HG03342 (cell line): ENCODE measurements around the gene RPS5.
A peak's percentile ranks its signal among the peaks of the same experiment; 100 is the strongest.
"Not testable (repeated sequence)": the region's sequence is repeated elsewhere in the genome, so short reads cannot be mapped to it uniquely, and the experiment has no call there.

Source experiments
- ATAC-seq: cut with Tn5 transposase; IDR thresholded peaks from one replicate; pipeline ENCODE4 v1.9.1; 2021; ENCODE audit warnings: mild to moderate bottlenecking, moderate library complexity; ENCODE audit not compliant: unreplicated experiment

RPS5 gene

GRCh38 chr19:58386576-58387337 is at the start of gene RPS5:
TSS of gene RPS5 (plus strand) at chr19:58387269. CDS start at chr19:58388138, 869 bp downstream.
- ATAC-seq: peak; percentile 88

- ATAC-seq: no peak
Observed at GRCh38 chr19:58338336-58338735, 48.7 kb upstream of the RPS5 start.

- ATAC-seq: no peak
Observed at GRCh38 chr19:58338825-58339558, 48.1 kb upstream of the RPS5 start.

- ATAC-seq: no peak
Observed at GRCh38 chr19:58345558-58345957, 41.5 kb upstream of the RPS5 start.

GRCh38 chr19:58346961-58347929 is 39.8 kb upstream of the RPS5 start:
- peak; percentile 85 for ATAC-seq

GRCh38 chr19:58348080-58348479 is 39.0 kb upstream of the RPS5 start:
- ATAC-seq: not testable (repeated sequence)

- ATAC-seq: no peak
Observed at GRCh38 chr19:58349590-58349989, 37.5 kb upstream of the RPS5 start.

- ATAC-seq: no peak
Observed at GRCh38 chr19:58350001-58350861, 36.8 kb upstream of the RPS5 start.

- no peak for ATAC-seq
Observed at GRCh38 chr19:58350871-58351557, 36.1 kb upstream of the RPS5 start.

- no peak for ATAC-seq
Observed at GRCh38 chr19:58351558-58351878, 35.6 kb upstream of the RPS5 start.

- no peak for ATAC-seq
Observed at GRCh38 chr19:58351990-58352755, 34.9 kb upstream of the RPS5 start.

- ATAC-seq: no peak
Observed at GRCh38 chr19:58352760-58353671, 34.1 kb upstream of the RPS5 start, which contains the start of gene A1BG. TSS of gene A1BG (minus strand) at chr19:58353492. CDS start at chr19:58353437, 55 bp downstream.

- no peak for ATAC-seq
Observed at GRCh38 chr19:58353717-58354477, 33.2 kb upstream of the RPS5 start.

- ATAC-seq: no peak
Observed at GRCh38 chr19:58354478-58355030, 32.5 kb upstream of the RPS5 start.

- no peak for ATAC-seq
Observed at GRCh38 chr19:58355215-58355796, 31.8 kb upstream of the RPS5 start.
